H1 (cell line): Measurements from ENCODE around the gene LCT. TPM values are rescaled to one million over a fixed set of nuclear protein-coding genes. Genes with fewer than 3 reads are reported as not detected.

Experiments used
- polyA plus RNA-seq, 7 experiments: library from polyadenylated mRNA; depleted of rRNA in 3 of 7; stranded (reverse) in 5 of 7; unstranded in 2 of 7; fragments of >200 nt in 5 of 7; fragments of 200-250 nt in 2 of 7; gene quantifications; 1 replicate in 5 of 7; 2 replicates in 1 of 7; 4 replicates in 1 of 7; pipeline versions ENCODE4 v1.2.1 to v1.2.3, GENCODE V29; 2011 to 2013; ENCODE audit warnings: missing spikeins in 2 of 7, mixed read lengths in 2 of 7
- small RNA-seq: library from polyadenylated mRNA; stranded (forward); fragments of <200 nt; extraction: miRNeasy Mini kit (QIAGEN cat#:217004); gene quantifications from one replicate; pipeline ENCODE3, GENCODE V24; 2013; ENCODE audit not compliant: insufficient read depth
- total RNA-seq: library from RNA; stranded (reverse); fragmentation: NEBNext Ultra II Directional; extraction: Animal tissue kit (Norgen Biotek cat#: 25700); gene quantifications from 2 replicates; pipeline ENCODE4 v1.2.1, GENCODE V29; 2021

LCT gene
- total and polyA plus RNA-seq, 2 of the 8 experiments (the other 6 are each of a cell fraction or from before 2014, with no cell fraction given): 0.06 TPM; not detected in 1

Small RNA genes within 50 kb of the gene (small RNA-seq; reads per million reads assigned to genes)
- gene RF00019: not detected

Other genes starting within 250 kb of the LCT start
- 64.2 and 66.0 TPM in 2 replicates for gene UBXN4, start 95.3 kb downstream of the LCT start, total RNA-seq
- 13.6 and 20.1 TPM in 2 replicates for gene UBXN4, start 95.3 kb downstream of the LCT start, polyA plus RNA-seq (2011; rRNA removed)
- 132 and 134 TPM in 2 replicates for gene MCM6, start 39.3 kb upstream of the LCT start, total RNA-seq
- gene MCM6, start 39.3 kb upstream of the LCT start, polyA plus RNA-seq (2011; rRNA removed): 42.3 and 60.2 TPM in 2 replicates
- gene DARS1, start 148.4 kb upstream of the LCT start, total RNA-seq: 85.9 and 86.5 TPM in 2 replicates
- gene DARS1, start 148.4 kb upstream of the LCT start, polyA plus RNA-seq (2011; rRNA removed): 31.7 and 61.7 TPM in 2 replicates